GM18511 (cell line): ENCODE data around the gene RIMBP2.
"Not testable (repeated sequence)": the region's sequence is repeated elsewhere in the genome, so short reads cannot be mapped to it uniquely, and the experiment has no call there.

Experiments used
- ATAC-seq: cut with Tn5 transposase; IDR thresholded peaks from one replicate; pipeline ENCODE4 v1.9.1; 2021; ENCODE audit warnings: mild to moderate bottlenecking, moderate library complexity; ENCODE audit not compliant: unreplicated experiment

RIMBP2 gene

GRCh38 chr12:130661486-130662255 lies 54.4 kb downstream of the RIMBP2 start:
- ATAC-seq, result no peak

GRCh38 chr12:130661059-130661458 lies 55.0 kb downstream of the RIMBP2 start:
- ATAC-seq, result no peak

GRCh38 chr12:130658145-130658911 lies 57.8 kb downstream of the RIMBP2 start:
- ATAC-seq, result no peak

GRCh38 chr12:130656411-130656810 lies 59.7 kb downstream of the RIMBP2 start:
- no peak for ATAC-seq

GRCh38 chr12:130655881-130656280 lies 60.2 kb downstream of the RIMBP2 start:
- ATAC-seq, result no peak

- no peak for ATAC-seq
Observed at GRCh38 chr12:130655010-130655409, 61.1 kb downstream of the RIMBP2 start.

- no peak for ATAC-seq
Observed at GRCh38 chr12:130651188-130651959, 64.7 kb downstream of the RIMBP2 start.

- no peak for ATAC-seq
Observed at GRCh38 chr12:130650131-130650530, 66.0 kb downstream of the RIMBP2 start.

- no peak for ATAC-seq
Observed at GRCh38 chr12:130649101-130650045, 66.7 kb downstream of the RIMBP2 start.

GRCh38 chr12:130647814-130648213 lies 68.3 kb downstream of the RIMBP2 start:
- no peak for ATAC-seq

GRCh38 chr12:130646716-130647370 lies 69.3 kb downstream of the RIMBP2 start:
- no peak for ATAC-seq

- ATAC-seq, result not testable (repeated sequence)
Observed at GRCh38 chr12:130646191-130646590, 69.9 kb downstream of the RIMBP2 start.

GRCh38 chr12:130645751-130646150 lies 70.3 kb downstream of the RIMBP2 start:
- no peak for ATAC-seq

- no peak for ATAC-seq
Observed at GRCh38 chr12:130644566-130644965, 71.5 kb downstream of the RIMBP2 start.

GRCh38 chr12:130644146-130644545 lies 72.0 kb downstream of the RIMBP2 start:
- ATAC-seq, result no peak

- ATAC-seq, result no peak
Observed at GRCh38 chr12:130642856-130643255, 73.2 kb downstream of the RIMBP2 start.

- no peak for ATAC-seq
Observed at GRCh38 chr12:130641533-130642184, 74.4 kb downstream of the RIMBP2 start.

- no peak for ATAC-seq
Observed at GRCh38 chr12:130640901-130641300, 75.2 kb downstream of the RIMBP2 start.

GRCh38 chr12:130640496-130640895 lies 75.6 kb downstream of the RIMBP2 start:
- no peak for ATAC-seq
